IgD-negative memory B cell (primary cell): ENCODE measurements around the gene STON2. TPM values are rescaled to one million over a fixed set of nuclear protein-coding genes. Genes with fewer than 3 reads are reported as not detected.

Experiments
- H3K27ac Mint-ChIP-seq, 3 donors: one replicate each; pipeline ENCODE4 v1.8.0; 2020 to 2022; ENCODE audit warnings: mild to moderate bottlenecking in 3 of 3, mixed read lengths in 3 of 3, moderate library complexity in 1 of 3
- H3K27me3 Mint-ChIP-seq: one replicate; pipeline ENCODE4 v1.8.0; 2021; ENCODE audit warnings: mixed read lengths
- H3K36me3 Mint-ChIP-seq: one replicate; pipeline ENCODE4 v1.8.0; 2020; ENCODE audit warnings: mild to moderate bottlenecking, mixed read lengths
- H3K4me1 Mint-ChIP-seq, 3 donors: one replicate each; pipeline ENCODE4 v1.8.0; 2020 to 2022; ENCODE audit warnings: mixed read lengths in 3 of 3, mild to moderate bottlenecking in 1 of 3
- H3K4me3 Mint-ChIP-seq, 4 donors: one replicate each; pipeline ENCODE4 v1.8.0; 2020 to 2022; ENCODE audit warnings: mild to moderate bottlenecking in 4 of 4, mixed read lengths in 4 of 4, moderate library complexity in 3 of 4
- H3K9me3 Mint-ChIP-seq, 3 donors: one replicate each; pipeline ENCODE4 v1.8.0; 2020 to 2021; ENCODE audit warnings: mixed read lengths in 3 of 3, mild to moderate bottlenecking in 1 of 3
- polyA plus RNA-seq: library from polyadenylated mRNA; unstranded; fragments of 300-500 nt; fragmentation: Illumina TruSeq; gene quantifications from one replicate; pipeline ENCODE4 v1.2.3, GENCODE V29; 2021

The STON2 gene
- polyA plus RNA-seq, 1 donor from 2014 or later: 0.69 TPM

- Mint-ChIP-seq H3K9me3 (peaks cover 0 to 4% (median 4%) of the 10 kb centered on the region in 3 donors), H3K4me3 (no peak overlapping the region), H3K27me3 (peaks cover 8% of the 10 kb centered on the region), H3K27ac (no peak overlapping the region), H3K36me3 (no peaks in the 10 kb centered on the region), H3K4me1 (no peaks in the 10 kb centered on the region)
These were observed 58.3 kb downstream of the STON2 start for GRCh38 chr14:81341781-81342180.

DNA sequence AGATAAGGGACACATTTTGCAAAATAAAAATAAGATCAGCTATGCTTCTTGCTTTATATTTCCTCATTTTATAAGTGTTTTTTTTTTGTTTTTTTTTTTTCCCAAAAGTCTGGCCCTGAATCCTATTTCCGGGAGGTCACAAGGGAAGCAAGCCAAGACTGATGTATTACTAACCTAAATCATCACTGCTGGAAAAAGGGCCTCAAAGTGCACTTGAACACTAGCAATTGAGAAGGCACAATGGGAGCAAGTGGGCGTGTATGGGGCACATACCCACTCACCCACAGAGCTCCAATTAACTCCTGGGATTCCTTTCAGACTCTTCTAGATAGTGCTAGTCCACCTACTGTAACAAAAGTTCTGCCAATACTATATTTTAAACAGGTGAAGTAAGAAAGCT lies 58.8 kb downstream of the STON2 start:
- Mint-ChIP-seq H3K36me3 (no peaks in the 10 kb centered on the region), H3K9me3 (peaks cover 0 to 4% (median 2%) of the 10 kb centered on the region in 3 donors), H3K4me3 (no peak overlapping the region), H3K4me1 (no peaks in the 10 kb centered on the region), H3K27ac (no peak overlapping the region), H3K27me3 (peaks cover 8% of the 10 kb centered on the region)

DNA sequence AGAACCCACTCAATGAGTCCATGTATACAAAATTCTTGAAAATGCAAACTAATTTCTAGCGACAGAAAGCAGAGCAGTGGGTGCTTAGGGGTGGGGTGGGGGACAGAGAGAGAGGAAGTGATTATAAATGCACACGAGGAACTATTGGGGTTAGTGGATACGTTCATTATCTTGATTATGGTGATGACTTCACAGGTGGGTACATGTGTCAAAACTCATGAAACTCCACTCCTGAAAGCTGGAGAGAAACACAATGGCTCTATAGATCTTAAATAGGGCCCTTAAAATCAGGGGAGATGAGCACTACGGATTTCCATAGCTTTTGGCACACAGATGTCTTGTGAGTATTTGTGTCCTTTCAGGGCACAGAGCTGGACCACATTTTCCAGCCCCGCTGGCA lies 59.9 kb downstream of the STON2 start:
- H3K4me3 Mint-ChIP-seq: no peak overlapping the region
- peaks cover 8% of the 10 kb centered on the region for H3K27me3 Mint-ChIP-seq
- H3K27ac Mint-ChIP-seq: no peak overlapping the region
- no peaks in the 10 kb centered on the region for H3K36me3 Mint-ChIP-seq
- H3K9me3 Mint-ChIP-seq: peaks cover 0 to 4% (median 2%) of the 10 kb centered on the region in 3 donors
- H3K4me1 Mint-ChIP-seq: no peaks in the 10 kb centered on the region

DNA sequence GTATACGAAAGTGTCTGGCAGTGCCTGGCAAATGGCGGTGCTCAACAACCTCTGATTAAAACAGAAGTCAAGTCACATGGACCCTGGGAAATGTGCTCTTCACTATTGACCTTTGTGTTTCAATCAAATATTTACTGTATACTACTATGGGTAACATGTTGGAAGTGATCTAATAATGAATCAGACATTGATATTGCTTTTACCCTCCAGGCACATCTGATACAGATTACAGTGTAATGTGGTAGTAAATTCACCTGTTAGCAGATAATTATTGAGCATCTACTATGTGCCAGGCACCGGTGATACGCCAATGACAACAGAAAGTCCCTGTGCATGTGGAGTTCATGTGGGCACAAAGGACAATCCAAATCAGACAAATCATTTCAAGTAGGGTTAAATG lies 63.1 kb downstream of the STON2 start:
- Mint-ChIP-seq H3K27ac (no peak overlapping the region), H3K27me3 (peaks cover 3% of the 10 kb centered on the region), H3K9me3 (peaks cover 0 to 2% (median 0%) of the 10 kb centered on the region in 3 donors), H3K4me3 (no peak overlapping the region), H3K36me3 (no peaks in the 10 kb centered on the region), H3K4me1 (no peaks in the 10 kb centered on the region)

- H3K36me3 Mint-ChIP-seq: no peaks in the 10 kb centered on the region
- peaks cover 0 to 2% (median 0%) of the 10 kb centered on the region in 3 donors for H3K9me3 Mint-ChIP-seq
- H3K27me3 Mint-ChIP-seq: peaks cover 3% of the 10 kb centered on the region
- H3K4me3 Mint-ChIP-seq: no peak overlapping the region
- no peak overlapping the region for H3K27ac Mint-ChIP-seq
- H3K4me1 Mint-ChIP-seq: no peaks in the 10 kb centered on the region
These were observed 64.1 kb downstream of the STON2 start for GRCh38 chr14:81336009-81336408.

DNA sequence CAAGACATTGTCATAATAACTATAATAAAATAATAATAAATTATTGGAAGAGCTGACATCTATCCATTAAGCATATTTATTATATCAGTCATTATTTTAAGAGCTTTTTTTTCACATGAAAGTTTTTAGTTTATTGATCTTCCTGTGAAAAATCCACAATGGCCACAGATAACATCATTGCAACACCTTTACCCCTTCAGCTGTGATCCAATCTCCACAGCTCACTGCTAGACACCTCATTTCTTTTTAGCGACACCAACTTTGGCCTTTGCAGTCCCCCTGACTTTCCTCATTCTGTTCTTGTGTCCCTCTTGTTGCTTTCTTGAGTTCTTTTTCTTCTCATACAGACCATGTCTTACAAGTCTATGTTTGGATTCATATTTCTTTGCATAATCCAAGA lies 67.4 kb downstream of the STON2 start:
- no peaks in the 10 kb centered on the region for H3K4me1 Mint-ChIP-seq
- peaks cover 1% of the 10 kb centered on the region for H3K27me3 Mint-ChIP-seq
- no peak overlapping the region for H3K4me3 Mint-ChIP-seq

DNA sequence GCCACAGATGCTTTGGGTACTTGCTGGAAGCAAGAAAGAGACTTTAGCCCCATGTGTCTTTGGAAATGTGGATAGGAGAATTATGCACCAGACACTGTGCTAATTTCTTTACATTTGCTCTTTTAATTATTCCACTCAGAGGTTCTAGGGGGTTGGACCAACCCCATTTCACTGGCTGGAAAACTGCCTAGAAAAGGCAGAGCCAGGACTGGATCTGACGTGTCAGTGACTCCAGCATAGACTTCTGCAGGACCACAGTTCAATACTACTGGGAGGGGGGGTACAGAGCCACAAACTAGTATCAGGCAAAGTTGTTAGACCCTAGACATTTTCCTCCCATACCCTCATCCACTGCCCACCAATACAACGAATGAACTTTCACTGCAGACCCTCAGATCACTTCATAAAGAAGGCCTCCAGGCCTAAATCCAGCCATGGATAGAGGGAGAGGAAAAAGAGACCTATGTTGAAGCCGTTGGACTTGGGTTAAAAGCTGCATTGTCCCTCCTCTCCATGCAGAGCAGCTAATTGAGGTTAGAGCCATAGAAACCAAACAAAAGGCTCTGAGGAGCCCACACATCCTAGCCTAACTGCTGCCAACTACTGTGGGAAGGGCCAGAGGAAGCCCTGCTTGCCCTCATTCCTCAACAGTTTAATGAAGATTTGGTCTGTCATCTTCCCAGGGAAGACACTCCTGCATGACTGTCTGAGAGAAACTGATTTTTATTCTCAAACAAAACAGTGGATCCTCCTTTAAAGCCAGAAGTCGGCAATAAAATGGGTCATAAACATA lies 68.7 kb downstream of the STON2 start:
- Mint-ChIP-seq H3K36me3 (no peaks in the 10 kb centered on the region), H3K9me3 (peaks cover 0 to 4% (median 0%) of the 10 kb centered on the region in 3 donors), H3K4me3 (no peak overlapping the region), H3K27me3 (peaks cover 1% of the 10 kb centered on the region), H3K4me1 (no peaks in the 10 kb centered on the region), H3K27ac (no peak overlapping the region)

More for the DNA sequence above, 67.4 kb downstream of the STON2 start:
- H3K27ac Mint-ChIP-seq: no peak overlapping the region
- H3K9me3 Mint-ChIP-seq: peaks cover 0 to 4% (median 0%) of the 10 kb centered on the region in 3 donors
- H3K36me3 Mint-ChIP-seq: no peaks in the 10 kb centered on the region

- H3K4me1 Mint-ChIP-seq: no peaks in the 10 kb centered on the region
- peaks cover 1% of the 10 kb centered on the region for H3K27me3 Mint-ChIP-seq
- no peaks in the 10 kb centered on the region for H3K36me3 Mint-ChIP-seq
- H3K27ac Mint-ChIP-seq: no peak overlapping the region
- H3K9me3 Mint-ChIP-seq: peaks cover 0 to 4% (median 0%) of the 10 kb centered on the region in 3 donors
- no peak overlapping the region for H3K4me3 Mint-ChIP-seq
These were observed 69.5 kb downstream of the STON2 start for GRCh38 chr14:81330619-81331122.

DNA sequence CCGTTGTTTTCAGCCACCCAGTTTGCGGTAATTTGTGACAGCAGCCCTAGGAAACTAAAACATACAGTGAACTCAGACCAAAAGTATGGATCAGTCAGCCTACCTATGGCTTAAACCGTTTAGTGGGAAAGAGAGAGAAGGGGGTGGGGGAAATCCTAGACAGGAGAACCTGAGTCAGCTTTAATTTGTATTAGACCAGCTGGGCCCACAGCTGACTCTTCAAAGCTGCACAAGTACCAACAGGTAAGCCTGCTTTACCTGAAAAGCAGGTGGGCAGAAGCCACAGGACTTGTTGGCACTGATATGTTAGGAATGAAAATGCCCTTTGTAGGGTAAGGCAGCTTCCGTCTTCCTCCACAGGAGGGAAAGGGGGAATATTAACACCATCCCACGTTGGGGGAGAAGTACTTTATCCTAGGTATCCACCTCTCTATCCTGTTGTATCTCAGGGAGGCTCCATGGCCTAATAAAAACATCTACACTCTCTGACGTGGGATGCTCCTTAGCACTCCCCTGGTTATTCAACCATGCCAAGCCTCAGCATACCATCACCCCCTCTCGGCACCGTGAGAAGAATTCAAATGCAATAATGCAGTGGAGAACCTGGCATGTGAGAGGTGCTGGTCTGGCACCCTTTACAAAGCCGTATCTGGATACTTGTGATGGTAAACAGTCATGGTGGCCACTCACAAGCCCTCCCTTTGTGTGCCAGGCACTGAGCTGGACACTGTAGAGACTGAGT lies 70.3 kb downstream of the STON2 start:
- H3K4me1 Mint-ChIP-seq: no peaks in the 10 kb centered on the region
- no peak overlapping the region for H3K27ac Mint-ChIP-seq
- H3K36me3 Mint-ChIP-seq: no peaks in the 10 kb centered on the region

GRCh38 chr14:81326451-81326850 lies 73.7 kb downstream of the STON2 start:
- Mint-ChIP-seq H3K27ac (no peak overlapping the region), H3K4me1 (no peaks in the 10 kb centered on the region), H3K27me3 (peaks cover 1% of the 10 kb centered on the region), H3K4me3 (no peak overlapping the region), H3K9me3 (peaks cover 0 to 4% (median 0%) of the 10 kb centered on the region in 3 donors), H3K36me3 (no peaks in the 10 kb centered on the region)

More for the DNA sequence above, 70.3 kb downstream of the STON2 start:
- Mint-ChIP-seq H3K27me3 (peaks cover 1% of the 10 kb centered on the region), H3K9me3 (peaks cover 0 to 4% (median 0%) of the 10 kb centered on the region in 3 donors), H3K4me3 (no peak overlapping the region)

DNA sequence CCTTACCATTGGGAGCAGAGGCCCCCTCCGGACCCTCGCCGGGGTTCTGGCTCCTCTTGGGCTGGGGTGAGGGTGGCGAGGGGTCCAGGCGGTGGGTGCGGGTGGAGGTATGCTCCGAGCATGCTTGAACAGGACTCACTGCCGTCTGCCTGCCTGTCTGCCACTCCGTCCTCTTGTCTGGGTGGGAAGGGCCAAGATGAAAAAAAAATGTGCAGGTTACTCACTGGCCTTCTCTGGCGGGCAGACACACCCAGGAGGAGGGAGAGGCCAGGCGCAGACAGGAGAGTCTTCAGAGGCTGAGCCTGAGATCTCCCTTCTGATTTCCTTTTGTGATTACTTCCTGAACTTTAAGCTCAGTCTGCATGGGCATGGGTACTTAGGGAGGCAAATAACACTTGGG lies 76.1 kb downstream of the STON2 start:
- Mint-ChIP-seq H3K4me3 (no peak overlapping the region), H3K9me3 (peaks cover 0 to 2% (median 0%) of the 10 kb centered on the region in 3 donors), H3K27me3 (peaks cover 1% of the 10 kb centered on the region), H3K27ac (no peak overlapping the region), H3K4me1 (no peaks in the 10 kb centered on the region), H3K36me3 (no peaks in the 10 kb centered on the region)

GRCh38 chr14:81323093-81323492 lies 77.0 kb downstream of the STON2 start:
- Mint-ChIP-seq H3K4me3 (no peak overlapping the region), H3K9me3 (no peaks in the 10 kb centered on the region), H3K36me3 (no peaks in the 10 kb centered on the region), H3K27ac (no peak overlapping the region), H3K4me1 (no peaks in the 10 kb centered on the region), H3K27me3 (peaks cover 3% of the 10 kb centered on the region)

DNA sequence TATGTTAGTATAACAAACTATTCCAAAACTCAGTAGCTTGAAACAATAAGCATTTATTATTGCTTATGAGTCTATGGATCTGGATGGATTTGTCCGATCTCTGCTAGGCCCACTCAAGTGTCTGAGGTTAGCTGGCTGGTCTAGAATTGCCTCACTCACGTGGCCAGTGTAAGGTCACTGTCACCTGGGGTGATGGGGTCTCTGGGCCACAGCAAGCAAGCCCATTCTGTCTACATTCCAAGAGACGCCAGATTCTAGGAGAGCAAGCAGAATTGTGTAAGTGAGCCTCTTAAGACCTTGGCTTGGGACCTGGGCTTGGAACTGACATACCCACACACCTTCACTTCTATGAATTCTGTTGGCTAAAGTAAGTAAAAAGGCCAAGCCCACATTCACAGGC lies 80.2 kb downstream of the STON2 start:
- Mint-ChIP-seq H3K27ac (no peak overlapping the region), H3K4me3 (no peak overlapping the region), H3K4me1 (no peaks in the 10 kb centered on the region), H3K9me3 (no peaks in the 10 kb centered on the region), H3K27me3 (peaks cover 3% of the 10 kb centered on the region), H3K36me3 (peaks cover 1% of the 10 kb centered on the region)

GRCh38 chr14:81319314-81319713 lies 80.8 kb downstream of the STON2 start:
- H3K27me3 Mint-ChIP-seq: peaks cover 3% of the 10 kb centered on the region
- no peak overlapping the region for H3K27ac Mint-ChIP-seq
- H3K36me3 Mint-ChIP-seq: peaks cover 1% of the 10 kb centered on the region
- no peaks in the 10 kb centered on the region for H3K9me3 Mint-ChIP-seq
- no peak overlapping the region for H3K4me3 Mint-ChIP-seq
- no peaks in the 10 kb centered on the region for H3K4me1 Mint-ChIP-seq

DNA sequence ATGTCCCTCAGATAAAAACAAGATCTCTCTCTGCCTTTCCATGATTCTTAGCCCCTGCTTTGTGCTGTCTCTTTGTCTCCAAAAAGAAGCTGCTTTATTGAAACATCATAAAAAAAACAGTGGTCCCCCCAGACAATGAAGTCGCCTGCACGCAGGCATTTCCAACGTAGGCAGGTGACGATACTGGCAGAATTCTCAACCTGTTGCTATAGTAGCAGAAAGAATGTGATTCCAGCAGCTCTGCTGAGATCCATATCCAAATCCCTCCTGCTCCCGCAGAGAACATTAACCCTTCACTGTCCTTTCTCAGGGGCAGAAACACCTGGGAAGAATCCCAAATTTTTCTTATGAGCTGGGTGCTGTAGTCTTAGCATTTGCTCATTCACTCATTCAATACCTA lies 84.8 kb downstream of the STON2 start:
- peaks cover 1% of the 10 kb centered on the region for H3K36me3 Mint-ChIP-seq
- H3K27me3 Mint-ChIP-seq: peaks cover 2% of the 10 kb centered on the region
- H3K4me3 Mint-ChIP-seq: no peak overlapping the region
- peak overlapping the region in 1 of 3 donors; percentile 79 for H3K27ac Mint-ChIP-seq
- H3K4me1 Mint-ChIP-seq: peaks cover 0 to 7% (median 0%) of the 10 kb centered on the region in 3 donors
- H3K9me3 Mint-ChIP-seq: peaks cover 0 to 1% (median 0%) of the 10 kb centered on the region in 3 donors
